ENCODE data around the gene DOCK4.

DNA sequence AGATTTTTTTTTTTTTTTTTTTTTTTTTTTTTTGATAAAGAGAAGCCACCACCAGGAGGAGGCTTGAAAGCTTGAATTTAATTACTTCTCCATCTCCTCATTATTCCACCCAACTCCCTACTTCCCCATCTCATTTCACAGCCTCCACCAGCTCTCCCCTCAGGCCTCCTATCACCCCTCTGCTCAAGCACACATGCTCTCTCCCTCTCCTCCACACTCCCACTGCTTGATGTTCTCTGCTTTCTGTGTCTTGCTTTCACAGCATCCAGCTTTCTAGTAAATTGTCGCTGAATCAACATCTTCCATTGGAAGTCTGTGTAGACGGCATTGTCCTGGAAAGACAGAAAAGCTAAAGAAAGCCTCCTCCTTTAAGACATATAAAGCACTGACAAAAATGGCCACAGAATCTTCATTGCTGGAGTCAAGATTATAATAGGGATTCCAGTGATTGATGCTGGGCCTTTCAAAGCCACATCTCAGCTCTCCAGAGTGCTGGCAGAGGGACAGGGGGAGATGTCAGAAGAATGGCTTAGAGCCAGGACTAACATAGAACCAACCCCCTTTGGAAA is 58.3 kb downstream of the DOCK4 start:
- TF ChIP-seq, protein P1, sequence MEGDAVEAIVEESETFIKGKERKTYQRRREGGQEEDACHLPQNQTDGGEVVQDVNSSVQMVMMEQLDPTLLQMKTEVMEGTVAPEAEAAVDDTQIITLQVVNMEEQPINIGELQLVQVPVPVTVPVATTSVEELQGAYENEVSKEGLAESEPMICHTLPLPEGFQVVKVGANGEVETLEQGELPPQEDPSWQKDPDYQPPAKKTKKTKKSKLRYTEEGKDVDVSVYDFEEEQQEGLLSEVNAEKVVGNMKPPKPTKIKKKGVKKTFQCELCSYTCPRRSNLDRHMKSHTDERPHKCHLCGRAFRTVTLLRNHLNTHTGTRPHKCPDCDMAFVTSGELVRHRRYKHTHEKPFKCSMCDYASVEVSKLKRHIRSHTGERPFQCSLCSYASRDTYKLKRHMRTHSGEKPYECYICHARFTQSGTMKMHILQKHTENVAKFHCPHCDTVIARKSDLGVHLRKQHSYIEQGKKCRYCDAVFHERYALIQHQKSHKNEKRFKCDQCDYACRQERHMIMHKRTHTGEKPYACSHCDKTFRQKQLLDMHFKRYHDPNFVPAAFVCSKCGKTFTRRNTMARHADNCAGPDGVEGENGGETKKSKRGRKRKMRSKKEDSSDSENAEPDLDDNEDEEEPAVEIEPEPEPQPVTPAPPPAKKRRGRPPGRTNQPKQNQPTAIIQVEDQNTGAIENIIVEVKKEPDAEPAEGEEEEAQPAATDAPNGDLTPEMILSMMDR (IDR thresholded peaks at IDR 0.05), result no peak
- TF ChIP-seq EP300 (IDR thresholded peaks at IDR 0.05; ENCODE audit: low read depth) (no peak), POLR2AphosphoS5 (IDR thresholded peaks at IDR 0.05) (no peak), POLR2A (IDR thresholded peaks at IDR 0.05) (no peak)
